HCT116 (cell line): ENCODE measurements around the gene RC3H1. TPM values are rescaled to one million over a fixed set of nuclear protein-coding genes. Genes with fewer than 3 reads are reported as not detected.

Experiments used
- ATAC-seq: fragments of 200-7000 bp; cut with Tn5 transposase; 2 replicates; pipeline ENCODE4 v1.9.1; 2020; ENCODE audit warnings: mild to moderate bottlenecking, moderate library complexity
- BruUV-seq: library from RNA; stranded (reverse); fragments of 400-500 nt; replicated peaks from 2 replicates; lab custom pipeline; 2021; lab: Mats Ljungman, UMichigan
- CTCF ChIA-PET: fragments of 300-600 bp; sonication (Branson Sonifier 250); formaldehyde crosslinking; loops from one replicate; lab custom pipeline; 2021; ENCODE audit warnings: antibody characterized with exemption; lab: Charles Lee
- POLR2A ChIA-PET: fragments of 300-600, 350-600 bp; sonication (Branson Sonifier 250); formaldehyde crosslinking; loops from one replicate; lab custom pipeline; 2021; ENCODE audit warnings: antibody characterized with exemption; lab: Charles Lee
- RAD21 ChIA-PET, 2 experiments: fragments of 300-600 bp; sonication (Branson Sonifier 250); formaldehyde crosslinking; loops; one replicate each; lab custom pipeline; 2023; ENCODE audit warnings: low total read pairs in 2 of 2; ENCODE audit not compliant: uncharacterized antibody in 2 of 2, unreplicated experiment in 2 of 2, low non-redundant PET in 1 of 2; lab: Charles Lee
- DNase-seq: peaks from one replicate; pipeline ENCODE4 v3.0.0-alpha.2; 2010; ENCODE audit warnings: low read depth, low spot score
- H2AFZ ChIP-seq: fragments of 200-600 bp; shearing (Covaris generic), sonication (generic); 2 replicates; pipeline ENCODE4 v1.6.1; 2017; ENCODE audit warnings: low read depth, mixed run types, mixed read lengths, antibody characterized with exemption, low read length; ENCODE audit not compliant: poor library complexity, severe bottlenecking
- H3K27ac ChIP-seq: 2 replicates; pipeline ENCODE4 v1.5.1; 2012; ENCODE audit warnings: low read depth, low read length
- H3K27me3 ChIP-seq: fragments of 200-600 bp; sonication (generic); 2 replicates; pipeline ENCODE4 v1.6.1; 2016; ENCODE audit warnings: mixed run types, low read length, mixed read lengths; ENCODE audit not compliant: insufficient read depth
- H3K36me3 ChIP-seq, 2 experiments: fragments of 200-500 bp in 1 of 2; fragments of 200-600 bp in 1 of 2; sonication (Bioruptor generic) in 1 of 2; sonication (generic) in 1 of 2; 2 replicates each; pipeline versions ENCODE4 v1.5.1 to v1.6.1; 2014 to 2016; ENCODE audit warnings: low read length in 2 of 2, inconsistent platforms in 1 of 2, mixed read lengths in 1 of 2, mixed run types in 1 of 2; ENCODE audit not compliant: insufficient read depth in 2 of 2, control insufficient read depth in 1 of 2
- H3K4me1 ChIP-seq, 2 experiments: fragments of 200-600 bp in 1 of 2; sonication (generic) in 1 of 2; 2 replicates each; pipeline versions ENCODE4 v1.5.1 to v1.6.1; 2012 to 2017; ENCODE audit warnings: low read length in 2 of 2, inconsistent platforms in 1 of 2, mild to moderate bottlenecking in 1 of 2, mixed read lengths in 1 of 2, mixed run types in 1 of 2, moderate library complexity in 1 of 2; ENCODE audit not compliant: insufficient read depth in 2 of 2, control insufficient read depth in 1 of 2
- H3K4me2 ChIP-seq: fragments of 200-600 bp; sonication (generic); 2 replicates; pipeline ENCODE4 v1.6.1; 2017; ENCODE audit warnings: mixed run types, low read length, mixed read lengths
- H3K4me3 ChIP-seq, 2 experiments: fragments of 200-600 bp in 1 of 2; sonication (generic) in 1 of 2; replicated peaks in 1 of 2; 2 replicates each; pipeline ENCODE4 v1.5.1; 2011 to 2016; ENCODE audit warnings: low read length in 2 of 2, control low read depth in 1 of 2, low read depth in 1 of 2, mild to moderate bottlenecking in 1 of 2, mixed read lengths in 1 of 2, mixed run types in 1 of 2
- H3K79me2 ChIP-seq: fragments of 200-600 bp; sonication (generic); 2 replicates; pipeline ENCODE4 v1.6.1; 2017; ENCODE audit warnings: mild to moderate bottlenecking, mixed run types, low read length, moderate library complexity, mixed read lengths; ENCODE audit not compliant: insufficient read depth
- H3K9ac ChIP-seq: fragments of 200-600 bp; sonication (generic); 2 replicates; pipeline ENCODE4 v1.6.1; 2016; ENCODE audit warnings: low read length, mixed read lengths
- H3K9me2 ChIP-seq: fragments of 200-600 bp; sonication (generic), shearing (Covaris generic); 2 replicates; pipeline ENCODE4 v1.6.1; 2017; ENCODE audit warnings: mixed run types, mild to moderate bottlenecking, moderate library complexity; ENCODE audit not compliant: insufficient read depth
- H3K9me3 ChIP-seq, 2 experiments: fragments of 200-500 bp in 1 of 2; fragments of 200-600 bp in 1 of 2; sonication (Bioruptor generic) in 1 of 2; sonication (generic) in 1 of 2; 2 replicates each; pipeline ENCODE4 v1.6.1; 2014 to 2017; ENCODE audit warnings: low read length in 2 of 2, mixed read lengths in 2 of 2, inconsistent platforms in 1 of 2, low read depth in 1 of 2, mild to moderate bottlenecking in 1 of 2, mixed run types in 1 of 2, moderate library complexity in 1 of 2; ENCODE audit not compliant: control insufficient read depth in 1 of 2, insufficient read depth in 1 of 2
- H4K20me1 ChIP-seq: fragments of 200-600 bp; sonication (generic), shearing (Covaris generic); 2 replicates; pipeline ENCODE4 v1.6.1; 2017; ENCODE audit warnings: mixed run types, mild to moderate bottlenecking, moderate library complexity; ENCODE audit not compliant: insufficient read depth
- ATF3 ChIP-seq: IDR thresholded peaks from 2 replicates; pipeline ENCODE4 v1.6.1; 2012
- CBX3 ChIP-seq: IDR thresholded peaks from 2 replicates; pipeline ENCODE4 v1.6.1; 2012; ENCODE audit warnings: low read depth
- CEBPB ChIP-seq: IDR thresholded peaks from 2 replicates; pipeline ENCODE4 v1.6.1; 2012; ENCODE audit warnings: low read depth
- CTCF ChIP-seq, 3 experiments: fragments of 200-600 bp in 1 of 3; sonication (generic) in 1 of 3; IDR thresholded peaks in 2 of 3; conservative IDR thresholded peaks in 1 of 3; 2 replicates each; pipeline ENCODE4 v1.5.1; 2012 to 2017; ENCODE audit warnings: low read depth in 2 of 3, low read length in 2 of 3, antibody characterized with exemption in 1 of 3, borderline replicate concordance in 1 of 3, control low read depth in 1 of 3, mild to moderate bottlenecking in 1 of 3, mixed read lengths in 1 of 3, mixed run types in 1 of 3, moderate library complexity in 1 of 3; ENCODE audit not compliant: insufficient read depth in 1 of 3
- ELF1 ChIP-seq: IDR thresholded peaks from 2 replicates; pipeline ENCODE4 v1.6.1; 2012; ENCODE audit warnings: low read depth, borderline replicate concordance
- EZH2phosphoT487 ChIP-seq: fragments of 200-600 bp; IDR thresholded peaks from 2 replicates; pipeline ENCODE4 v1.6.1; 2018; ENCODE audit warnings: antibody characterized with exemption, borderline replicate concordance
- MAX ChIP-seq: IDR thresholded peaks from 2 replicates; pipeline ENCODE4 v1.6.1; 2012
- POLR2A ChIP-seq: IDR thresholded peaks from 2 replicates; pipeline ENCODE4 v1.7.0; 2011; ENCODE audit warnings: borderline replicate concordance; ENCODE audit not compliant: insufficient read depth, insufficient read length; ENCODE audit errors: extremely low read depth
- POLR2AphosphoS5 ChIP-seq: IDR thresholded peaks from 2 replicates; pipeline ENCODE4 v1.6.1; 2011; ENCODE audit warnings: mild to moderate bottlenecking, low read depth, low read length, moderate library complexity
- RAD21 ChIP-seq: IDR thresholded peaks from 2 replicates; pipeline ENCODE4 v1.6.1; 2012; ENCODE audit warnings: low read depth, mild to moderate bottlenecking
- REST ChIP-seq: IDR thresholded peaks from 2 replicates; pipeline ENCODE4 v1.6.1; 2012; ENCODE audit warnings: low read depth
- SIN3A ChIP-seq: IDR thresholded peaks from 2 replicates; pipeline ENCODE4 v1.6.1; 2012; ENCODE audit warnings: low read depth
- SP1 ChIP-seq: IDR thresholded peaks from 2 replicates; pipeline ENCODE4 v1.6.1; 2012; ENCODE audit warnings: low read depth
- TCF7L2 ChIP-seq: IDR thresholded peaks from 2 replicates; pipeline ENCODE4 v1.7.0; 2011; ENCODE audit warnings: borderline replicate concordance, inconsistent platforms; ENCODE audit not compliant: insufficient read depth, insufficient read length; ENCODE audit errors: extremely low read depth
- YY1 ChIP-seq: IDR thresholded peaks from 2 replicates; pipeline ENCODE4 v1.6.1; 2011; ENCODE audit warnings: low read length, low read depth, moderate library complexity, mild to moderate bottlenecking; ENCODE audit not compliant: insufficient replicate concordance; ENCODE audit errors: extremely low read depth
- ZFX ChIP-seq: fragments of 450-650 bp; IDR thresholded peaks from 2 replicates; pipeline ENCODE4 v1.6.1; 2017
- ZNF274 ChIP-seq: fragments of 200-500 bp; sonication (Bioruptor generic); IDR thresholded peaks from 2 replicates; pipeline ENCODE4 v1.6.1; 2014; ENCODE audit warnings: mild to moderate bottlenecking, low read depth, low read length, inconsistent platforms
- intact Hi-C: fragments of 100-400 bp; cut with micrococcal nuclease; formaldehyde crosslinking; loops from 2 replicates; pipeline ENCODE4 v1.10.0; 2022
- total RNA-seq: library from RNA; stranded (reverse); gene quantifications from one replicate; pipeline ENCODE4 v1.2.1, GENCODE V29; 2021; ENCODE audit not compliant: unreplicated experiment

Gene RC3H1
- total RNA-seq, 1 experiment from 2014 or later = 23.6 TPM

- no peak overlapping the region for H3K9ac ChIP-seq
- no peak for ATAC-seq
- no peak overlapping the region for H3K4me2 ChIP-seq
- no peak overlapping the region for H3K27ac ChIP-seq
- H3K36me3 ChIP-seq = no peaks in the 10 kb centered on the region
- ChIA-PET POLR2A (no interaction called here), RAD21 (no interaction called here), CTCF (no interaction called here)
- DNase-seq = no peak
- intact Hi-C loops = no loop called here
- no TSS peak for BruUV-seq
- H3K4me1 ChIP-seq = no peaks in the 10 kb centered on the region
- no peak overlapping the region for H2AFZ ChIP-seq
- H4K20me1 ChIP-seq = no peaks in the 10 kb centered on the region
- no peak for TF ChIP-seq MAX
- no peak for TF ChIP-seq POLR2AphosphoS5
- TF ChIP-seq YY1 = no peak
- TF ChIP-seq REST = no peak
- TF ChIP-seq SP1 = no peak
- TF ChIP-seq RAD21 = no peak
- TF ChIP-seq ZFX = no peak
- no peak for TF ChIP-seq ELF1
- TF ChIP-seq CEBPB = no peak
- TF ChIP-seq ATF3 = no peak
- no peak for TF ChIP-seq POLR2A
- TF ChIP-seq CBX3 = no peak
- no peak for TF ChIP-seq CTCF (IDR thresholded peaks at IDR 0.05 in 2 of 3, conservative IDR thresholded peaks at IDR 0.05 in 1 of 3; ENCODE audit: borderline replicate concordance in 1 of 3, insufficient read depth in 1 of 3, low read depth in 2 of 3, low read length in 2 of 3)
- TF ChIP-seq EZH2phosphoT487 = no peak
- TF ChIP-seq SIN3A = no peak
- no peak for TF ChIP-seq TCF7L2
- TF ChIP-seq ZNF274 = no peak
- H3K4me3 ChIP-seq = no peak overlapping the region
- no peaks in the 10 kb centered on the region for H3K9me3 ChIP-seq
- H3K79me2 ChIP-seq = peaks cover 84% of the 10 kb centered on the region
- H3K27me3 ChIP-seq = no peaks in the 10 kb centered on the region
- no peaks in the 10 kb centered on the region for H3K9me2 ChIP-seq
Observed at GRCh38 chr1:174000371-174000770, 21.8 kb downstream of the RC3H1 start.
